H9 (cell line): ENCODE measurements around the gene OR11G2. TPM values are rescaled to one million over a fixed set of nuclear protein-coding genes. Genes with fewer than 3 reads are reported as not detected.

Experiments used
- DNase-seq: peaks from one replicate; pipeline ENCODE4 v3.0.0-alpha.2; 2017
- H2AFZ ChIP-seq: one replicate; pipeline ENCODE4 v1.6.1; 2013; ENCODE audit warnings: mild to moderate bottlenecking, low read length, control low read depth, moderate library complexity
- H2AK5ac ChIP-seq: 2 replicates; pipeline ENCODE4 v1.6.1; 2013; ENCODE audit warnings: low read length, control low read depth, mixed read lengths; ENCODE audit not compliant: insufficient read length
- H2BK120ac ChIP-seq: one replicate; pipeline ENCODE4 v1.6.1; 2013; ENCODE audit warnings: low read depth, mild to moderate bottlenecking, low read length, control low read depth, inconsistent platforms; ENCODE audit not compliant: poor library complexity, severe bottlenecking
- H2BK12ac ChIP-seq: 2 replicates; pipeline ENCODE4 v1.6.1; 2013; ENCODE audit warnings: low read length, control low read depth, mixed read lengths, low read depth; ENCODE audit not compliant: insufficient read length
- H2BK15ac ChIP-seq: 2 replicates; pipeline ENCODE4 v1.6.1; 2013; ENCODE audit warnings: low read depth, low read length, control low read depth
- H2BK20ac ChIP-seq: one replicate; pipeline ENCODE4 v1.6.1; 2013; ENCODE audit warnings: low read depth, mild to moderate bottlenecking, low read length, control low read depth, inconsistent platforms; ENCODE audit not compliant: poor library complexity, severe bottlenecking
- H2BK5ac ChIP-seq: 2 replicates; pipeline ENCODE4 v1.6.1; 2013; ENCODE audit warnings: low read length, control low read depth, mixed read lengths; ENCODE audit not compliant: insufficient read length
- H3K14ac ChIP-seq: 2 replicates; pipeline ENCODE4 v1.6.1; 2013; ENCODE audit warnings: low read length, control low read depth; ENCODE audit not compliant: insufficient read depth
- H3K18ac ChIP-seq: 2 replicates; pipeline ENCODE4 v1.6.1; 2013; ENCODE audit warnings: low read depth, mild to moderate bottlenecking, mixed read lengths, low read length, control low read depth; ENCODE audit not compliant: insufficient read length
- H3K23ac ChIP-seq: 2 replicates; pipeline ENCODE4 v1.6.1; 2013; ENCODE audit warnings: low read length, control low read depth, mixed read lengths, low read depth; ENCODE audit not compliant: insufficient read length
- H3K23me2 ChIP-seq: 2 replicates; pipeline ENCODE4 v1.6.1; 2013; ENCODE audit warnings: low read depth, mild to moderate bottlenecking, mixed read lengths, low read length, control low read depth; ENCODE audit not compliant: insufficient read length, poor library complexity, severe bottlenecking
- H3K27ac ChIP-seq: 2 replicates; pipeline ENCODE4 v1.5.1; 2013; ENCODE audit warnings: low read length, control low read depth, mixed read lengths, low read depth; ENCODE audit not compliant: insufficient read length
- H3K27me3 ChIP-seq: 2 replicates; pipeline ENCODE4 v1.6.1; 2013; ENCODE audit warnings: low read length, control low read depth, inconsistent platforms; ENCODE audit not compliant: insufficient read depth
- H3K4ac ChIP-seq: 2 replicates; pipeline ENCODE4 v1.6.1; 2013; ENCODE audit warnings: low read depth, mild to moderate bottlenecking, control low read depth, inconsistent platforms, low read length, moderate library complexity
- H3K4me1 ChIP-seq: 2 replicates; pipeline ENCODE4 v1.6.1; 2013; ENCODE audit warnings: low read length, control low read depth, inconsistent platforms; ENCODE audit not compliant: insufficient read depth
- H3K4me2 ChIP-seq: 2 replicates; pipeline ENCODE4 v1.6.1; 2013; ENCODE audit warnings: low read length, control low read depth, mixed read lengths; ENCODE audit not compliant: insufficient read length, insufficient read depth
- H3K56ac ChIP-seq: 2 replicates; pipeline ENCODE4 v1.6.1; 2013; ENCODE audit warnings: low read depth, mild to moderate bottlenecking, mixed read lengths, low read length, control low read depth; ENCODE audit not compliant: insufficient read length
- H3K79me1 ChIP-seq: 2 replicates; pipeline ENCODE4 v1.6.1; 2013; ENCODE audit warnings: low read depth, mild to moderate bottlenecking, moderate library complexity, low read length, control low read depth, inconsistent platforms; ENCODE audit not compliant: insufficient read depth, poor library complexity, severe bottlenecking
- H3K79me2 ChIP-seq: 2 replicates; pipeline ENCODE4 v1.6.1; 2013; ENCODE audit warnings: low read length, control low read depth, inconsistent platforms; ENCODE audit not compliant: insufficient read depth
- H3K9ac ChIP-seq: 2 replicates; pipeline ENCODE4 v1.6.1; 2013; ENCODE audit warnings: low read length, control low read depth, mixed read lengths; ENCODE audit not compliant: insufficient read length; ENCODE audit errors: extremely low read depth
- H3K9me3 ChIP-seq: one replicate; pipeline ENCODE4 v1.6.1; 2013; ENCODE audit warnings: low read depth, low read length, inconsistent platforms; ENCODE audit not compliant: control insufficient read depth
- H3T11ph ChIP-seq: one replicate; pipeline ENCODE4 v1.6.1; 2013; ENCODE audit warnings: mild to moderate bottlenecking, low read length, control low read depth, inconsistent platforms
- H4K20me1 ChIP-seq: one replicate; pipeline ENCODE4 v1.6.1; 2013; ENCODE audit not compliant: control insufficient read depth, insufficient read length, insufficient read depth
- H4K5ac ChIP-seq: 2 replicates; pipeline ENCODE4 v1.6.1; 2013; ENCODE audit warnings: low read depth, mild to moderate bottlenecking, mixed read lengths, low read length, control low read depth; ENCODE audit not compliant: insufficient read length
- H4K8ac ChIP-seq: replicated peaks from 2 replicates; pipeline ENCODE4 v1.6.1; 2013; ENCODE audit warnings: low read length, control low read depth, mixed read lengths, low read depth; ENCODE audit not compliant: insufficient read length
- H4K91ac ChIP-seq: 2 replicates; pipeline ENCODE4 v1.6.1; 2013; ENCODE audit warnings: low read depth, mild to moderate bottlenecking, moderate library complexity, mixed read lengths, low read length, control low read depth; ENCODE audit not compliant: insufficient read length
- H3K27ac Mint-ChIP-seq, 3 experiments: 2 replicates in 2 of 3; 3 replicates in 1 of 3; pipeline ENCODE4 v1.8.0; 2020 to 2021; ENCODE audit warnings: mixed read lengths in 3 of 3, mild to moderate bottlenecking in 1 of 3, moderate library complexity in 1 of 3
- H3K27me3 Mint-ChIP-seq: 2 replicates; pipeline ENCODE4 v1.8.0; 2021; ENCODE audit warnings: low read depth, mild to moderate bottlenecking, moderate library complexity, mixed read lengths
- H3K36me3 Mint-ChIP-seq, 3 experiments: 2 replicates in 2 of 3; 3 replicates in 1 of 3; pipeline ENCODE4 v1.8.0; 2020 to 2021; ENCODE audit warnings: low read depth in 3 of 3, mixed read lengths in 3 of 3; ENCODE audit not compliant: insufficient read depth in 1 of 3
- H3K4me1 Mint-ChIP-seq, 2 experiments: 2 replicates each; pipeline ENCODE4 v1.8.0; 2020; ENCODE audit warnings: mixed read lengths in 2 of 2
- H3K4me3 Mint-ChIP-seq, 2 experiments: 2 replicates in 1 of 2; 3 replicates in 1 of 2; pipeline ENCODE4 v1.8.0; 2020 to 2021; ENCODE audit warnings: mild to moderate bottlenecking in 2 of 2, mixed read lengths in 2 of 2, moderate library complexity in 1 of 2
- H3K9me3 Mint-ChIP-seq, 2 experiments: 2 replicates in 1 of 2; 3 replicates in 1 of 2; pipeline ENCODE4 v1.8.0; 2020; ENCODE audit warnings: mild to moderate bottlenecking in 2 of 2, mixed read lengths in 2 of 2, moderate library complexity in 1 of 2
- WGBS: extraction: QIAGEN DNeasy Blood & Tissue Kit; methylation state at CpG from one replicate; pipeline ENCODE4 v1.1.7; 2013; ENCODE audit warnings: missing lambda C conversion rate, low lambda C conversion rate, mixed read lengths; ENCODE audit not compliant: insufficient read length; ENCODE audit errors: extremely low coverage; 5-methylcytosine and 5-hydroxymethylcytosine counted together
- total RNA-seq: library from RNA; stranded (reverse); gene quantifications from 2 replicates; pipeline ENCODE4 v1.2.1, GENCODE V29; 2021
- TF ChIP-seq, protein P1 (sequence below): fragments of 200-600 bp; sonication (generic); conservative IDR thresholded peaks from 3 replicates; pipeline ENCODE4 v1.8.0; 2021; ENCODE audit warnings: antibody characterized with exemption, mild to moderate bottlenecking

OR11G2 gene
- total RNA-seq, 1 experiment from 2014 or later, result not detected

DNA sequence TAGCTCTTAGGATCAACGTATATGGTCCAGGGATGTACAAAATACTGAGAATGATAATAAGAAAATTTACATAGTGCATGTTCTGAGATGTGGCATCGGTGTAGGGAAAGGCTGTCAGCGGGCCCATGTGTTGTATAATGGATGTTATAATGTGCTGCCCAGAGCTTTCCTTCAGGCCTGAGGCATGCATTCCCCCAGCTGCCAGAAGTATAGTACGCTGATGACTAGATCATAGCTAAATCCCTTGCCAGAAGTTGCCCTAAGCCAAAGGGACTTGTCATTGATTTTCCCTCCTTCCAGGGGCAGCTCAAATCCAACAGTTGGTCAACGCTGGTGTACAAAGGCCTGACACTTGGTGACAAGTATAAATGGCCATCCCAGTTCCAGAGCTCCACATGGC, 6.5 kb upstream of the OR11G2 start:
- H3K14ac ChIP-seq, result no peak overlapping the region
- TF ChIP-seq, protein P1, sequence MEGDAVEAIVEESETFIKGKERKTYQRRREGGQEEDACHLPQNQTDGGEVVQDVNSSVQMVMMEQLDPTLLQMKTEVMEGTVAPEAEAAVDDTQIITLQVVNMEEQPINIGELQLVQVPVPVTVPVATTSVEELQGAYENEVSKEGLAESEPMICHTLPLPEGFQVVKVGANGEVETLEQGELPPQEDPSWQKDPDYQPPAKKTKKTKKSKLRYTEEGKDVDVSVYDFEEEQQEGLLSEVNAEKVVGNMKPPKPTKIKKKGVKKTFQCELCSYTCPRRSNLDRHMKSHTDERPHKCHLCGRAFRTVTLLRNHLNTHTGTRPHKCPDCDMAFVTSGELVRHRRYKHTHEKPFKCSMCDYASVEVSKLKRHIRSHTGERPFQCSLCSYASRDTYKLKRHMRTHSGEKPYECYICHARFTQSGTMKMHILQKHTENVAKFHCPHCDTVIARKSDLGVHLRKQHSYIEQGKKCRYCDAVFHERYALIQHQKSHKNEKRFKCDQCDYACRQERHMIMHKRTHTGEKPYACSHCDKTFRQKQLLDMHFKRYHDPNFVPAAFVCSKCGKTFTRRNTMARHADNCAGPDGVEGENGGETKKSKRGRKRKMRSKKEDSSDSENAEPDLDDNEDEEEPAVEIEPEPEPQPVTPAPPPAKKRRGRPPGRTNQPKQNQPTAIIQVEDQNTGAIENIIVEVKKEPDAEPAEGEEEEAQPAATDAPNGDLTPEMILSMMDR, result no peak
- H2BK15ac ChIP-seq, result no peak overlapping the region
- H3K56ac ChIP-seq, result no peak overlapping the region
- Mint-ChIP-seq H3K36me3 (peaks cover 3 to 39% (median 10%) of the 10 kb centered on the region in 3 experiments; a peak in 6 of 7 replicates), H3K4me3 (no peak overlapping the region), H3K9me3 (peaks cover 92 to 94% of the 10 kb centered on the region in 2 experiments), H3K4me1 (no peaks in the 10 kb centered on the region), H3K27ac (no peak overlapping the region), H3K27me3 (no peaks in the 10 kb centered on the region; the same call in 1 of the 2 replicates)
- H3K4me2 ChIP-seq, result no peak overlapping the region
- DNase-seq, result no peak
- no peak overlapping the region for H3K4ac ChIP-seq
- H3K23ac ChIP-seq, result no peak overlapping the region
- no peak overlapping the region for H3T11ph ChIP-seq
- H3K27me3 ChIP-seq, result no peaks in the 10 kb centered on the region; the same call in 1 of the 2 replicates
- no peak overlapping the region for H2BK5ac ChIP-seq
- no peak overlapping the region for H2AFZ ChIP-seq
- H3K79me2 ChIP-seq, result no peaks in the 10 kb centered on the region
- no peaks in the 10 kb centered on the region for H3K4me1 ChIP-seq
- no peak overlapping the region for H4K91ac ChIP-seq
- WGBS, result no CpG with 5 or more reads among the region's 5 CpGs
- H2AK5ac ChIP-seq, result no peak overlapping the region
- no peak overlapping the region for H3K27ac ChIP-seq
- H2BK120ac ChIP-seq, result no peak overlapping the region
- H3K23me2 ChIP-seq, result no peaks in the 10 kb centered on the region
- no peak overlapping the region for H3K18ac ChIP-seq
- H2BK20ac ChIP-seq, result no peak overlapping the region
- no peak overlapping the region for H2BK12ac ChIP-seq
- no peaks in the 10 kb centered on the region for H4K20me1 ChIP-seq
- H3K9me3 ChIP-seq, result peaks cover 61% of the 10 kb centered on the region
- no peaks in the 10 kb centered on the region for H3K79me1 ChIP-seq
- no peak overlapping the region for H4K8ac ChIP-seq
- H3K9ac ChIP-seq, result no peak overlapping the region
- H4K5ac ChIP-seq, result no peak overlapping the region
